GM12874 (cell line): ENCODE data around the gene GARIN5A.

ENCODE experiments used
- TF ChIP-seq, protein P1 (sequence below): IDR thresholded peaks from 2 replicates; pipeline ENCODE4 v1.5.1; 2011; ENCODE audit warnings: low read depth, mild to moderate bottlenecking, control low read depth, low read length, moderate library complexity; ENCODE audit not compliant: insufficient read depth

Gene GARIN5A

DNA sequence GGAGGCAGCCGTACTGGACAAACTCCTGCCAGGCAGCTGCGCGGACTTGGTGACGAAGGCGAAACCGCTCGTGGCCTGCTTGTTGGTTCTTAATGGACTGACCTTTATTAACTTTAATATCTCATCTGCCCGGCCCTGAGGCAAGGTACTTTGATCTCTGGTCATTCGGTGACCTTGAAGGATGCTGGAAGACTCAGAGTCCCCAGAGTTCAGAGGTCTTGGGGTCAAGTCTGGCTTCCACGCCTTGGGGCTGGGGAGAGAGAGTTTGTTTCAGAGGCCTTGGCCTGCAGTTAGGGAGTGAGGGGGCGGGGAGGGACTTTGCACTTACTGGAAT is 10.0 kb downstream of the GARIN5A start:
- TF ChIP-seq, protein P1, sequence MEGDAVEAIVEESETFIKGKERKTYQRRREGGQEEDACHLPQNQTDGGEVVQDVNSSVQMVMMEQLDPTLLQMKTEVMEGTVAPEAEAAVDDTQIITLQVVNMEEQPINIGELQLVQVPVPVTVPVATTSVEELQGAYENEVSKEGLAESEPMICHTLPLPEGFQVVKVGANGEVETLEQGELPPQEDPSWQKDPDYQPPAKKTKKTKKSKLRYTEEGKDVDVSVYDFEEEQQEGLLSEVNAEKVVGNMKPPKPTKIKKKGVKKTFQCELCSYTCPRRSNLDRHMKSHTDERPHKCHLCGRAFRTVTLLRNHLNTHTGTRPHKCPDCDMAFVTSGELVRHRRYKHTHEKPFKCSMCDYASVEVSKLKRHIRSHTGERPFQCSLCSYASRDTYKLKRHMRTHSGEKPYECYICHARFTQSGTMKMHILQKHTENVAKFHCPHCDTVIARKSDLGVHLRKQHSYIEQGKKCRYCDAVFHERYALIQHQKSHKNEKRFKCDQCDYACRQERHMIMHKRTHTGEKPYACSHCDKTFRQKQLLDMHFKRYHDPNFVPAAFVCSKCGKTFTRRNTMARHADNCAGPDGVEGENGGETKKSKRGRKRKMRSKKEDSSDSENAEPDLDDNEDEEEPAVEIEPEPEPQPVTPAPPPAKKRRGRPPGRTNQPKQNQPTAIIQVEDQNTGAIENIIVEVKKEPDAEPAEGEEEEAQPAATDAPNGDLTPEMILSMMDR, result no peak

DNA sequence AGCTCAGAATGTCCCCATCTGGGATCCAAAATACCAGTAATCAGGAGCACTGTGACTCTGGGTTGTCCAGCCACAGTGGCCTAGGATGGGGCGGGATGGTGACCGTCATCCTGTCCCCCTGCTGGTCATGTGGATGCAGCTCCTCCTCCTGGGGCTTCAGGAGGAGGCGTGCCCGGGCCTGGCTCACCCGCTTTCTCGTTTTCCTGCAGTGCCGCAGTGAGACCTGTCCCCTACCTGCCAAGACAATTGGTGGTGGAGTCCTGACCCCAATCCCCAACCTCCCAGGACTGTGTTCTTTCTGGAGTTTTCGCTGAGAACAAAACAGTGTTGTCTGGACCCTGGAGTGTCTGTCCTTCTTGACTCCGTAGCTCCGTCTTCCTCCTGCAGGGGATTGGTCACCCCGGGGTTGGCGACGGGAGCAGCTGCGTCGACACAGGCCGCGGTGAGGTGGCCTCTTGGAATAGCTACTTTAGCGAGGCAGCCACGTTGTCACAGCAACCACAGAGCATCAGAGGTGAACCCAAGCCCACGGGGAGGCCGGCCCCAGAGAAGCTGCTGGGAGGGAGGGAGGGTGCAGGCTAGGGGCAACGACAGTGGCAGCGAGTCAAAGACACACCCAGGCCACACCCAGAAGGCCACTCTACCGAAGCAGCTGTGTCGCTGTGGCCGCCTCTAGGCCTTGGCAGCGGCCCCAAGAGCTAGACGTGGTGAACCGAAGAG is 10.5 kb downstream of the GARIN5A start:
- TF ChIP-seq, protein P1, result peak; percentile 24; the same call in 1 of the 2 replicates

DNA sequence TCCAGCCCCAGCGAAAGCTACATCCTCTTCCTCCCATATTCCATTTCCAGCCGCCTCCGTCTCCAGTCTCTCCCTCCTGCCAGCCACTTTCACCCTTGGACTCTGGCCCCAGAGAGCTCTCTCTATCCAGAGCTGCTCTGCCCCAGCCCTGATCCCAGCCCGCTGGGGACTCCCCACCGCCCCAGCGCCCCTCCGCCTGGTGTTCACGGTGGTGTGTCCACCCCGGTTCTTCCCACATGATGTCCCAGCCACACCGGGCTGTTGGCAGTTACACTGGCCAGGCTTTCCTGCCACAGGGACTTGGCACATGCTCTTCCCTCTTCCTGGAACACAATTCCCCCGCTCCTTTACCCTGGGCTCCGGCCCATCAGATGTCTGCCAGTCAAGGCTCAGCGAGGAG is 11.6 kb downstream of the GARIN5A start:
- TF ChIP-seq, protein P1, result no peak

DNA sequence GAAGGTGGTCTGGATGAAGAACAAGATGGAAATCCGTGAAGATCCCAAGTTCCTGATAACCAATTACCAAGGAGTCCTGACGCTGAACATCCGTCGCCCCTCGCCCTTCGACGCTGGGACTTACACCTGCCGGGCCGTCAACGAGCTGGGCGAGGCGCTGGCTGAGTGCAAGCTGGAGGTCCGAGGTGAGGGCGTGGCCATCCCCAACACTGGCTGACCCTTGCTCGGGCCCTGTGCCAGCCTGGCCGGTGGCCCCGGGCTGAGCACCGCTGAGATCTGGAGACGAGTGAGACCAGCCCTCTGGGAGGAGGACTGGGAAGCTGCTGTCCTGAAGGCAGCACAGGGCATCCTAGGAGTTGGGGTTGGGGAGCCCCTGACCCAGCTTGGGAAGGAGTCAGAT is 12.3 kb downstream of the GARIN5A start:
- TF ChIP-seq, protein P1, result no peak

DNA sequence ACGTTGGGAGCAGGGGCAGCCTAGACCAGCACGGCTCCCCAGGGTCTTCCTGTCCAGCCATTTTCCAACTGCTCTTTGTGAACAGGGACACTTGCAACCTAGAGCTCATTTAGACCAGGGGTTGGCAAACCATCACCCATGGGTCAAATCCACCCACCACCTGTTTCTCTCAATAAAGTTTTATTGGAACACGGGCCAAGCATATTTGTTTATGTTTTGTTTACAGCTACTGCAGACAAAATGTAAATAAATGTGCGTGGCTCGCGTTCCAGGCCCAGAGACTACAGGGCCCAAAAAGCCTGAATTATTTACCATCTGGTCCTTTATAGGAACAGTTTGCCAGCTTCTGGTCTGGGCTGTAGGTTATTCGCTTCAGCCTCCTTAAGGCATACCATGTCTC is 13.7 kb downstream of the GARIN5A start:
- TF ChIP-seq, protein P1, result no peak

DNA sequence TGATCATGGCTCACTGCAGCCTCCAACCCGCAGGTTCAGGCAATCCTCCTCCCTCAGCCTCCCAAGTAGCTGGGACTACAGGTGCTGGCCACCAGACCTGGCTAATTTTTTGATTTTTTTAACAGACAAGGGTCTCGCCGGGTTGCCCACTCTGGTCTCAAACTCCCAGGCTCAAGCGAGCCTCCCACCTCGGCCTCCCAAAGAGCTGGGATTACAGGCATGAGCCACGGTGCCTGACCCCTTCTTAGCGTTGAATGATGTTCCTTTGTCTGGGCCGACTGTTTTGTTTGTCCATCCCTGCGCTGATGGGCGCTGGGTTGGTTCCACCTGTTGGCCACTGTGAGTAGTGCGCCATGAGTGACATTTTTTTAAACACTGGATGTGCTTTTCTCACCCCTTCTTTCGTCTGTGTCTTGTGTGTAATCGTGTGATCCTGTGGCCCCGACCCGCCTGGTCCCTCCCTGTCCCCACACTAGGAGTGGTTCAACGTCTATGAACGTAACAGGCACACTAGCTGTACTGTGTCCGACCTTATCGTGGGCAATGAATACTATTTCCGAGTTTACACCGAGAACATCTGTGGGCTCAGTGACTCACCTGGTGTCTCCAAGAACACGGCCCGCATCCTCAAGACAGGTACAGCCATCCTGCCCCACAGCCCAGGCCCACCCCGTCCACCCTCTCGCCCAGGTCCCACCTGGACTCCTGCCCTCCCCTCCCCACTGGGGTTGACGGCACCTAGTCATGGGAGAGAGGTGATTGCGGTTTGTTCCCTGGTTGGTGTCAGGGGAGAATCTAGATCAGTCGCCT is 15.4 kb downstream of the GARIN5A start:
- TF ChIP-seq, protein P1, result peak; percentile 87

DNA sequence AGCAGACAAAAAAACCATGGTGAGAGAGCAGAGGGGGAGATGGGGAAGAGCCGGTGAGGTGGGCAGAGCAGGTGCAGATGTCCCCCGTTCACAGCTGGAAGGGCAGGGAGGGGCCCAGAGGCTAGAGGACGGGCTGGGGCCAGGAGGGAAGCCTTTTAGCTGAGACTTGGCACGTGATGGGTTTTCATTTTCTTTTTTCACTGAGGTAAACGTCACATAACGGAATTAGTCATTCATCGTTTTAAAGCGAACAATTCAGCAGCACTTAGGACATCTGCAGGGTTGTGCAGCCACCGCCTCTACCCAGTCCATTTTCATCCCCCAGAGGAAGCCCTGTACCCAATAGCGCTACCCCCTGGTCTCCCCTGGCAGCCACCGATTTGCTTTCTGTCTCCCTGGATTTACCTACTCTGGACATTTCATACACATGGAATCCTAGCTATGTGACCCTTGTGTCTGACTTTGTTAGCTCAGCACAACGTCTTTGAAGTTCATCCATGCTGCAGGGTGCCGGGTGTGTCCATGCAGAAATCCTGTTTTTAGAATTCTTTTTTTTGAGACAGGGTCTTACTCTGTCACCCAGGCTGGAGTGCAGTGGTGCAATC is 16.4 kb downstream of the GARIN5A start:
- TF ChIP-seq, protein P1, result peak; percentile 38; the same call in 1 of the 2 replicates
